ENCODE results near the gene C11orf65.

C11orf65 gene

GRCh38 chr11:108486828-108487227 is 19.5 kb upstream of the C11orf65 start:
- H3K9me3 ChIP-seq (ENCODE audit: control insufficient read depth, insufficient read depth, low read depth, low read length): no peaks in the 10 kb centered on the region
- POLR2A ChIA-PET: no interaction called here
- CTCF ChIA-PET: no interaction called here
- TF ChIP-seq PRDM4 (tag by site-specific recombination; IDR thresholded peaks at IDR 0.05) (no peak), IKZF3 (tag by site-specific recombination; IDR thresholded peaks at IDR 0.05) (no peak), MEIS1 (CRISPR knock-in tag; IDR thresholded peaks at IDR 0.05; ENCODE audit: borderline replicate concordance) (no peak)
- H3K36me3 ChIP-seq (ENCODE audit: control insufficient read depth in 2 of 2, insufficient read depth in 1 of 2, low read length in 2 of 2): peaks cover 22 to 83% of the 10 kb centered on the region in 2 experiments
- H3K4me3 ChIP-seq (ENCODE audit: low read depth, low read length): no peak overlapping the region
- no peaks in the 10 kb centered on the region for H3K4me1 ChIP-seq (ENCODE audit: control insufficient read depth, insufficient read depth, low read length)
- no peak overlapping the region for H3K27ac ChIP-seq (ENCODE audit: extremely low read depth, low read depth, low read length)

GRCh38 chr11:108486331-108486730 is 19.0 kb upstream of the C11orf65 start:
- Histone ChIP-seq H3K36me3 (ENCODE audit: control insufficient read depth in 2 of 2, insufficient read depth in 1 of 2, low read length in 2 of 2) (peaks cover 22 to 88% of the 10 kb centered on the region in 2 experiments), H3K4me3 (ENCODE audit: low read depth, low read length) (no peak overlapping the region), H3K9me3 (ENCODE audit: control insufficient read depth, insufficient read depth, low read depth, low read length) (no peaks in the 10 kb centered on the region), H3K4me1 (ENCODE audit: control insufficient read depth, insufficient read depth, low read length) (no peaks in the 10 kb centered on the region), H3K27ac (ENCODE audit: extremely low read depth, low read depth, low read length) (no peak overlapping the region)
- CTCF ChIA-PET: no interaction called here
- TF ChIP-seq ZNF76 (tag by site-specific recombination; IDR thresholded peaks at IDR 0.05; ENCODE audit: borderline replicate concordance, low read depth): no peak
- TF ChIP-seq TSHZ1 (tag by site-specific recombination; IDR thresholded peaks at IDR 0.05; ENCODE audit: borderline replicate concordance): no peak
- no peak for TF ChIP-seq ZNF560 (tag by site-specific recombination; IDR thresholded peaks at IDR 0.05; ENCODE audit: borderline replicate concordance)
- no peak for TF ChIP-seq ZFP69B (tag by site-specific recombination; IDR thresholded peaks at IDR 0.05)
- TF ChIP-seq REPIN1 (tag by site-specific recombination; IDR thresholded peaks at IDR 0.05; ENCODE audit: low read depth): no peak
- POLR2A ChIA-PET: no interaction called here

- Histone ChIP-seq H3K4me3 (ENCODE audit: low read depth, low read length) (no peak overlapping the region), H3K9me3 (ENCODE audit: control insufficient read depth, insufficient read depth, low read depth, low read length) (no peaks in the 10 kb centered on the region), H3K4me1 (ENCODE audit: control insufficient read depth, insufficient read depth, low read length) (no peaks in the 10 kb centered on the region), H3K36me3 (ENCODE audit: control insufficient read depth in 2 of 2, insufficient read depth in 1 of 2, low read length in 2 of 2) (peaks cover 14 to 88% of the 10 kb centered on the region in 2 experiments), H3K27ac (ENCODE audit: extremely low read depth, low read depth, low read length) (no peak overlapping the region)
- ChIA-PET CTCF (interaction anchor here (0.6 kb wide), 1 partner anchor 230 kb away, joined by 4 read pairs; no protein-coding TSS in a partner anchor), POLR2A (no interaction called here)
- TF ChIP-seq ZNF280D (tag by site-specific recombination; IDR thresholded peaks at IDR 0.05): no peak
- TF ChIP-seq ZNF704 (tag by site-specific recombination; IDR thresholded peaks at IDR 0.05): no peak
- no peak for TF ChIP-seq ZNF302 (tag by site-specific recombination; IDR thresholded peaks at IDR 0.05; ENCODE audit: low read depth)
- TF ChIP-seq ZFHX2 (tag by site-specific recombination; conservative IDR thresholded peaks at IDR 0.05): no peak
These were observed 15.8 kb upstream of the C11orf65 start for GRCh38 chr11:108483163-108483562.

Measured in HEK293 (cell line).